Calu3 (cell line): ENCODE measurements around the gene IFT20. TPM values are rescaled to one million over a fixed set of nuclear protein-coding genes. Genes with fewer than 3 reads are reported as not detected.

Experiments used
- BruUV-seq: library from RNA; stranded (reverse); fragments of 400-500 nt; replicated peaks from 2 replicates; lab custom pipeline; 2021; lab: Mats Ljungman, UMichigan
- CTCF ChIA-PET: fragments of 300-600 bp; sonication (Branson Sonifier 250); formaldehyde crosslinking; loops from one replicate; lab custom pipeline; 2022; ENCODE audit warnings: antibody characterized with exemption; lab: Charles Lee
- DNase-seq: peaks from one replicate; pipeline ENCODE4 v3.0.0; 2022
- H3K27ac Mint-ChIP-seq: one replicate; pipeline ENCODE4 v1.8.0; 2022; ENCODE audit warnings: mixed read lengths; ENCODE audit not compliant: unreplicated experiment
- H3K27me3 Mint-ChIP-seq: one replicate; pipeline ENCODE4 v1.8.0; 2022; ENCODE audit warnings: mixed read lengths; ENCODE audit not compliant: unreplicated experiment
- H3K36me3 Mint-ChIP-seq: one replicate; pipeline ENCODE4 v1.8.0; 2022; ENCODE audit warnings: mild to moderate bottlenecking, moderate library complexity, mixed read lengths; ENCODE audit not compliant: insufficient read depth, unreplicated experiment
- H3K4me1 Mint-ChIP-seq: one replicate; pipeline ENCODE4 v1.8.0; 2022; ENCODE audit warnings: mild to moderate bottlenecking, low read depth, mixed read lengths; ENCODE audit not compliant: unreplicated experiment
- H3K4me3 Mint-ChIP-seq: one replicate; pipeline ENCODE4 v1.8.0; 2022; ENCODE audit warnings: mild to moderate bottlenecking, low read depth, moderate library complexity, mixed read lengths; ENCODE audit not compliant: unreplicated experiment
- H3K9me3 Mint-ChIP-seq: one replicate; pipeline ENCODE4 v1.8.0; 2022; ENCODE audit warnings: low read depth, mixed read lengths; ENCODE audit not compliant: unreplicated experiment
- CTCF ChIP-seq: fragments of 200-600 bp; IDR thresholded peaks from one replicate; pipeline ENCODE4 v1.8.0; 2022; ENCODE audit warnings: antibody characterized with exemption; ENCODE audit not compliant: unreplicated experiment
- intact Hi-C: fragments of 100-400 bp; cut with micrococcal nuclease; formaldehyde crosslinking; loops from one replicate; pipeline ENCODE4 v1.10.0; 2022; ENCODE audit not compliant: unreplicated experiment
- total RNA-seq: library from RNA; stranded (reverse); gene quantifications from 2 replicates; pipeline ENCODE4 v1.2.3, GENCODE V29; 2022

Gene IFT20
- total RNA-seq, 1 experiment from 2014 or later = 32.1 TPM

- intact Hi-C loops = no loop called here
- H3K27ac Mint-ChIP-seq = no peak overlapping the region
- no TSS peak for BruUV-seq
- no peak for TF ChIP-seq CTCF
- peaks cover 14% of the 10 kb centered on the region for H3K4me1 Mint-ChIP-seq
- CTCF ChIA-PET = interaction anchor here (1.0 kb wide), 1 partner anchor 22 kb away, joined by 3 read pairs; no protein-coding TSS in a partner anchor
- peaks cover 7% of the 10 kb centered on the region for H3K27me3 Mint-ChIP-seq
- DNase-seq = no peak
- H3K9me3 Mint-ChIP-seq = no peaks in the 10 kb centered on the region
- H3K4me3 Mint-ChIP-seq = no peak overlapping the region
- H3K36me3 Mint-ChIP-seq = peaks cover 22% of the 10 kb centered on the region
Observed at GRCh38 chr17:28368306-28368831, 33.1 kb upstream of the IFT20 start.

- H3K9me3 Mint-ChIP-seq = no peaks in the 10 kb centered on the region
- no peak for DNase-seq
- no TSS peak for BruUV-seq
- CTCF ChIA-PET = interaction anchor here (1.0 kb wide), 1 partner anchor 21 kb away, joined by 3 read pairs; no protein-coding TSS in a partner anchor
- no peak overlapping the region for H3K4me3 Mint-ChIP-seq
- H3K27me3 Mint-ChIP-seq = peaks cover 1% of the 10 kb centered on the region
- H3K4me1 Mint-ChIP-seq = peaks cover 14% of the 10 kb centered on the region
- no peak for TF ChIP-seq CTCF
- peaks cover 20% of the 10 kb centered on the region for H3K36me3 Mint-ChIP-seq
- intact Hi-C loops = no loop called here
- no peak overlapping the region for H3K27ac Mint-ChIP-seq
Observed at GRCh38 chr17:28367641-28368305, 32.5 kb upstream of the IFT20 start.

- Mint-ChIP-seq H3K27me3 (no peaks in the 10 kb centered on the region), H3K4me3 (no peak overlapping the region), H3K36me3 (peaks cover 16% of the 10 kb centered on the region), H3K9me3 (no peaks in the 10 kb centered on the region), H3K4me1 (peaks cover 14% of the 10 kb centered on the region), H3K27ac (no peak overlapping the region)
- no peak for TF ChIP-seq CTCF
- DNase-seq = no peak
- no TSS peak for BruUV-seq
- intact Hi-C loops = no loop called here
- CTCF ChIA-PET = interaction anchor here (0.6 kb wide), 1 partner anchor 15 kb away, joined by 3 read pairs; no protein-coding TSS in a partner anchor
Observed at GRCh38 chr17:28366605-28367004, 31.3 kb upstream of the IFT20 start.

- BruUV-seq = no TSS peak
- H3K4me3 Mint-ChIP-seq = no peak overlapping the region
- peaks cover 7% of the 10 kb centered on the region for H3K4me1 Mint-ChIP-seq
- DNase-seq = no peak
- no peak overlapping the region for H3K27ac Mint-ChIP-seq
- intact Hi-C loops = no loop called here
- no peaks in the 10 kb centered on the region for H3K27me3 Mint-ChIP-seq
- no peak for TF ChIP-seq CTCF
- H3K36me3 Mint-ChIP-seq = peaks cover 9% of the 10 kb centered on the region
- CTCF ChIA-PET = no interaction called here
- no peaks in the 10 kb centered on the region for H3K9me3 Mint-ChIP-seq
Observed at GRCh38 chr17:28365487-28365886, 30.2 kb upstream of the IFT20 start.
